Hepatocyte (in vitro differentiated cells): Measurements from ENCODE around the gene LRRC46. TPM values are rescaled to one million over a fixed set of nuclear protein-coding genes. Genes with fewer than 3 reads are reported as not detected.

Experiments
- DNase-seq: peaks from one replicate; pipeline ENCODE4 v3.0.0-alpha.2; 2016; ENCODE audit warnings: low spot score
- H2AFZ ChIP-seq: fragments of 200-600 bp; sonication (generic); 2 replicates; pipeline ENCODE4 v1.6.0; 2016; ENCODE audit warnings: antibody characterized with exemption, mild to moderate bottlenecking
- H3K27ac ChIP-seq: fragments of 200-600 bp; sonication (generic); 2 replicates; pipeline ENCODE4 v1.5.1; 2016; ENCODE audit warnings: mild to moderate bottlenecking
- H3K27me3 ChIP-seq: fragments of 200-600 bp; sonication (generic); 2 replicates; pipeline ENCODE4 v1.6.1; 2016
- H3K36me3 ChIP-seq: fragments of 200-600 bp; sonication (generic); replicated peaks from 2 replicates; pipeline ENCODE4 v1.5.1; 2016; ENCODE audit warnings: low read depth; ENCODE audit not compliant: insufficient read depth
- H3K4me1 ChIP-seq: fragments of 200-600 bp; sonication (generic); 2 replicates; pipeline ENCODE4 v1.5.1; 2016; ENCODE audit warnings: mild to moderate bottlenecking, moderate library complexity; ENCODE audit not compliant: insufficient read depth
- H3K4me2 ChIP-seq: fragments of 200-600 bp; sonication (generic); 2 replicates; pipeline ENCODE4 v1.6.0; 2016
- H3K4me3 ChIP-seq: fragments of 200-600 bp; sonication (generic); 2 replicates; pipeline ENCODE4 v1.5.1; 2016; ENCODE audit warnings: mild to moderate bottlenecking
- H3K79me2 ChIP-seq: fragments of 200-600 bp; sonication (generic); 2 replicates; pipeline ENCODE4 v1.6.0; 2017; ENCODE audit warnings: mild to moderate bottlenecking
- H3K9me2 ChIP-seq: fragments of 200-600 bp; sonication (generic); replicated peaks from 2 replicates; pipeline ENCODE4 v1.6.0; 2017; ENCODE audit warnings: mild to moderate bottlenecking; ENCODE audit not compliant: insufficient read depth
- H3K9me3 ChIP-seq: fragments of 200-600 bp; sonication (generic); 2 replicates; pipeline ENCODE4 v1.5.1; 2016; ENCODE audit warnings: low read depth, mild to moderate bottlenecking
- H4K20me1 ChIP-seq: fragments of 200-600 bp; sonication (generic); 2 replicates; pipeline ENCODE4 v1.6.0; 2016; ENCODE audit warnings: mild to moderate bottlenecking; ENCODE audit not compliant: insufficient read depth, poor library complexity, severe bottlenecking
- CTCF ChIP-seq: fragments of 200-600 bp; sonication (generic); IDR thresholded peaks from 2 replicates; pipeline ENCODE4 v1.5.1; 2016; ENCODE audit warnings: antibody characterized with exemption, mild to moderate bottlenecking; ENCODE audit not compliant: poor library complexity
- EZH2 ChIP-seq: fragments of 200-600 bp; sonication (generic); IDR thresholded peaks from 2 replicates; pipeline ENCODE4 v1.6.1; 2016; ENCODE audit warnings: antibody characterized with exemption, mild to moderate bottlenecking, borderline replicate concordance
- EZH2phosphoT487 ChIP-seq: fragments of 200-600 bp; sonication (generic); IDR thresholded peaks from one replicate; pipeline ENCODE4 v1.6.1; 2018; ENCODE audit warnings: antibody characterized with exemption, mild to moderate bottlenecking, low read depth, moderate library complexity; ENCODE audit not compliant: unreplicated experiment, severe bottlenecking
- WGBS: methylation state at CpG from one replicate; pipeline ENCODE4 v1.1.6; 2016; ENCODE audit warnings: low lambda C conversion rate; ENCODE audit errors: missing lambda C conversion rate; 5-methylcytosine and 5-hydroxymethylcytosine counted together
- polyA plus RNA-seq: library from polyadenylated mRNA; unstranded; fragments of >200 nt; fragmentation: Nextera tagmentation; extraction: Ambion mirVana; gene quantifications from 2 replicates; pipeline ENCODE4 v1.2.1, GENCODE V29; 2016
- total RNA-seq: library from RNA; depleted of rRNA; stranded (reverse); fragments of >200 nt; gene quantifications from 2 replicates; pipeline ENCODE4 v1.2.3, GENCODE V29; 2014

LRRC46 gene
- total and polyA plus RNA-seq, 2 experiments from 2014 or later = 0.83 TPM; not detected in 1

GRCh38 chr17:47791025-47791424 is 40.4 kb upstream of the LRRC46 start:
- no peaks in the 10 kb centered on the region for H3K9me2 ChIP-seq
- no peaks in the 10 kb centered on the region for H4K20me1 ChIP-seq
- no peak for DNase-seq
- H3K27ac ChIP-seq = no peak overlapping the region
- no peak overlapping the region for H3K4me2 ChIP-seq
- H3K79me2 ChIP-seq = no peaks in the 10 kb centered on the region
- H3K36me3 ChIP-seq = no peaks in the 10 kb centered on the region
- H2AFZ ChIP-seq = no peak overlapping the region
- no peaks in the 10 kb centered on the region for H3K4me1 ChIP-seq
- TF ChIP-seq EZH2 (no peak), EZH2phosphoT487 (no peak)
- H3K9me3 ChIP-seq = no peaks in the 10 kb centered on the region
- H3K27me3 ChIP-seq = peaks cover 89% of the 10 kb centered on the region
- 55% methylated on average over 3 of the region's 3 CpGs for WGBS
- no peak overlapping the region for H3K4me3 ChIP-seq

GRCh38 chr17:47792457-47792856 is 39.0 kb upstream of the LRRC46 start:
- H3K4me1 ChIP-seq = no peaks in the 10 kb centered on the region
- peaks cover 79% of the 10 kb centered on the region for H3K27me3 ChIP-seq
- no peak overlapping the region for H3K27ac ChIP-seq
- H3K36me3 ChIP-seq = no peaks in the 10 kb centered on the region
- H4K20me1 ChIP-seq = no peaks in the 10 kb centered on the region
- TF ChIP-seq EZH2phosphoT487 = no peak
- TF ChIP-seq CTCF = no peak
- TF ChIP-seq EZH2 = no peak
- H3K79me2 ChIP-seq = no peaks in the 10 kb centered on the region
- no peaks in the 10 kb centered on the region for H3K9me2 ChIP-seq
- H2AFZ ChIP-seq = no peak overlapping the region
- 61% methylated on average over 1 of the region's 1 CpG for WGBS
- no peaks in the 10 kb centered on the region for H3K9me3 ChIP-seq
- H3K4me3 ChIP-seq = no peak overlapping the region
- DNase-seq = no peak
- H3K4me2 ChIP-seq = no peak overlapping the region

GRCh38 chr17:47792979-47793378 is 38.5 kb upstream of the LRRC46 start:
- Histone ChIP-seq H4K20me1 (no peaks in the 10 kb centered on the region), H3K4me2 (no peak overlapping the region), H3K9me2 (no peaks in the 10 kb centered on the region), H3K9me3 (no peaks in the 10 kb centered on the region), H3K27ac (no peak overlapping the region), H3K36me3 (no peaks in the 10 kb centered on the region), H3K4me3 (no peak overlapping the region), H3K27me3 (peaks cover 75% of the 10 kb centered on the region), H3K4me1 (no peaks in the 10 kb centered on the region), H3K79me2 (no peaks in the 10 kb centered on the region), H2AFZ (no peak overlapping the region)
- DNase-seq = no peak
- no peak for TF ChIP-seq CTCF
- no peak for TF ChIP-seq EZH2
- TF ChIP-seq EZH2phosphoT487 = no peak
- 60% methylated on average over 6 of the region's 6 CpGs for WGBS

- TF ChIP-seq EZH2phosphoT487 = no peak
- TF ChIP-seq CTCF = no peak
- no peak for TF ChIP-seq EZH2
Measured at GRCh38 chr17:47797797-47798196, 33.7 kb upstream of the LRRC46 start.

More at GRCh38 chr17:47797797-47798196, 33.7 kb upstream of the LRRC46 start:
- no peak overlapping the region for H3K4me3 ChIP-seq
- WGBS = 51% methylated on average over 2 of the region's 2 CpGs
- no peaks in the 10 kb centered on the region for H4K20me1 ChIP-seq
- H3K27ac ChIP-seq = no peak overlapping the region
- no peaks in the 10 kb centered on the region for H3K4me1 ChIP-seq
- H2AFZ ChIP-seq = no peak overlapping the region
- H3K9me3 ChIP-seq = no peaks in the 10 kb centered on the region
- H3K27me3 ChIP-seq = peaks cover 35% of the 10 kb centered on the region
- no peak for DNase-seq
- no peaks in the 10 kb centered on the region for H3K36me3 ChIP-seq
- H3K9me2 ChIP-seq = no peaks in the 10 kb centered on the region
- H3K4me2 ChIP-seq = no peak overlapping the region
- H3K79me2 ChIP-seq = no peaks in the 10 kb centered on the region
